ENCODE data around the gene SNTG2. TPM values are rescaled to one million over a fixed set of nuclear protein-coding genes. Genes with fewer than 3 reads are reported as not detected.

Gene SNTG2
- total RNA-seq, 6 experiments from 2014 or later: not detected

DNA sequence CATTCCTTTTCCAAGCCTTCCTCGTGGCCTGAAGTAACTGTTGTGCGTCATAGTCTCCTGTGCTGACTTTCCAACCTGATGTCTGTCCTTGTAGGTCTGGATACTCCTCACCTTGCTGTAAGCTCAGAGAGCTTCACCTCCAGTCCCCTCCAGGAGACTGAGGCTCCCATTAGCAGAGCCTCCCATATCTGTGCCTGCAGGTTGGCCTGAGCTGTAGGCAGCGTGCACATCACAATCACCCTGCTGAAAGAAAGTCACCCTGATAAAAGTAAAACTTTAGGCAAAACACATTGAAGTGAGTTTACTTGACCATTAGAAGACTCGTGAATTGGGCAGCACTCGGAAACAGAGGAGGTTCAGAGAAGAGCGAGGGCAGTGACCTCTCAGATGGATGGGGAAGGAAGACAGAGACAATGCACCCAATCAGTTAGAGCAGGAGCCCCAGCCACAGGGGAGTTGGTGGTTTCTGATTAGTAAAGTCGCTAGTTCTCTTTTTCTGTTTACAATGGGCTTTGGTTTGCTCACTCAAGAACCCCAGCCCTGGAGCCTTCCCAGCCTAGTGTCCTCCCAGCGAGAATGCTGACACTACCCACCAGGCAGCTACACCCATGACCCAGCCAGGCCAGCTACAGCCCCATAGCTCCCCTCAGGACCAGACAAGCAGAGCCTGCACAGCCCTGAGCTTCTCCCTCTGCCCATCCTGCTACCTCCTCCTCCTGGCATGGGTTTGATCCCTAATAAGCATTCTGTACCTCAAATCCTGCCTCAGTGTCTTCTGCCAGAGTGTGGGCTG, 450.5 kb downstream of the SNTG2 start:
- no peak for DNase-seq
- Histone ChIP-seq H3K27me3 (no peaks in the 10 kb centered on the region), H3K4me1 (no peaks in the 10 kb centered on the region), H3K4me3 (no peak overlapping the region), H3K36me3 (no peaks in the 10 kb centered on the region), H3K27ac (no peak overlapping the region), H3K9me3 (no peaks in the 10 kb centered on the region)
- intact Hi-C loops (cut with DNase I): no loop called here
- TF ChIP-seq, protein P1, sequence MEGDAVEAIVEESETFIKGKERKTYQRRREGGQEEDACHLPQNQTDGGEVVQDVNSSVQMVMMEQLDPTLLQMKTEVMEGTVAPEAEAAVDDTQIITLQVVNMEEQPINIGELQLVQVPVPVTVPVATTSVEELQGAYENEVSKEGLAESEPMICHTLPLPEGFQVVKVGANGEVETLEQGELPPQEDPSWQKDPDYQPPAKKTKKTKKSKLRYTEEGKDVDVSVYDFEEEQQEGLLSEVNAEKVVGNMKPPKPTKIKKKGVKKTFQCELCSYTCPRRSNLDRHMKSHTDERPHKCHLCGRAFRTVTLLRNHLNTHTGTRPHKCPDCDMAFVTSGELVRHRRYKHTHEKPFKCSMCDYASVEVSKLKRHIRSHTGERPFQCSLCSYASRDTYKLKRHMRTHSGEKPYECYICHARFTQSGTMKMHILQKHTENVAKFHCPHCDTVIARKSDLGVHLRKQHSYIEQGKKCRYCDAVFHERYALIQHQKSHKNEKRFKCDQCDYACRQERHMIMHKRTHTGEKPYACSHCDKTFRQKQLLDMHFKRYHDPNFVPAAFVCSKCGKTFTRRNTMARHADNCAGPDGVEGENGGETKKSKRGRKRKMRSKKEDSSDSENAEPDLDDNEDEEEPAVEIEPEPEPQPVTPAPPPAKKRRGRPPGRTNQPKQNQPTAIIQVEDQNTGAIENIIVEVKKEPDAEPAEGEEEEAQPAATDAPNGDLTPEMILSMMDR (IDR thresholded peaks at IDR 0.05): no peak
- TF ChIP-seq POLR2A (IDR thresholded peaks at IDR 0.05): no peak
- 44% methylated on average over 5 of the region's 8 CpGs for WGBS (ENCODE audit: insufficient coverage, low coverage, low lambda C conversion rate, missing lambda C conversion rate)
- peak; percentile 28 to 74 (median 42) for ATAC-seq

DNA sequence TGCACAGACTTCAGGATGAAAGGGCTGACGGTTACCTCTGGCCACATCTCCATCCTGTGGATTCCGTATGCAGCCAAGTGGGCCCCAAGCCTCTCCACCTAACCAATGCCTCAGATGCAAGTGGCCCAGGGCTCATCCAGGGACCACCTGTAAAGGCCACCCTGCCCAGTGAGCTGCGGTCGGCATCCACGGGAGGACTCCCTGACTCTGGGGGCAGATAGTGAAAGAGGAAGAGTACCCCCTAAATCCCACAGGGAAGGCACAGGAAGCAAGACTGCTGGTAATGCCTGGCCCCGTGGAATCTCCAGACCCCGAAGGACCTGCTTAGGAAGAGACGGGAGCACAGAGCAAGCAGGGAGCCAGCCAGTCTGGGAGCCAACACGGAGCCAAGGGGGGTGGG, 451.4 kb downstream of the SNTG2 start:
- WGBS (ENCODE audit: insufficient coverage, low coverage, low lambda C conversion rate, missing lambda C conversion rate): 37% methylated on average over 2 of the region's 9 CpGs
- Histone ChIP-seq H3K4me1 (no peaks in the 10 kb centered on the region), H3K36me3 (no peaks in the 10 kb centered on the region), H3K27ac (no peak overlapping the region), H3K4me3 (no peak overlapping the region), H3K27me3 (no peaks in the 10 kb centered on the region), H3K9me3 (no peaks in the 10 kb centered on the region)
- ATAC-seq (no peak), DNase-seq (no peak)
- no peak for TF ChIP-seq POLR2A (IDR thresholded peaks at IDR 0.05)
- TF ChIP-seq, protein P1 (IDR thresholded peaks at IDR 0.05): no peak
- intact Hi-C loops (cut with DNase I): no loop called here

DNA sequence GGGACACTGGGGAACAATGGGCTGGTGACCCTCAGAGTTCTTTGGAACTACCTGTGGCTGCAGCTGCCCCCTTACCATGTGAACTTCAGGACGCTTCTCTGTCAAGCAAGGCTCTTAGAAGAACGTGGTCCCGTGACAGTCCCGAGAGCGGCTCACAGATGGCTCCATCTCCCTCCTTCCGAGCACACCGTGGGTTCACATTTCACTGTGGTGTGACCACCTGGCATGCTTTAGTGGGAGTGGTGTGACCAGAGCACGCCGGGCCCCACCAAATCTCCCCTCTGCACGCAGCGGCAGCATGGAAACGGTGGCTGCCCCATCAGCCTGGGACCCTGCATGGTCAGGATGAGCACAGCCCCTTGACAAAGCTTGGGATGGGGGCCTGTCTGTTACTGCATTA, 452.9 kb downstream of the SNTG2 start:
- ATAC-seq (no peak), DNase-seq (no peak)
- Histone ChIP-seq H3K4me1 (no peaks in the 10 kb centered on the region), H3K9me3 (no peaks in the 10 kb centered on the region), H3K36me3 (no peaks in the 10 kb centered on the region), H3K27ac (no peak overlapping the region), H3K27me3 (no peaks in the 10 kb centered on the region), H3K4me3 (no peak overlapping the region)
- intact Hi-C loops (cut with DNase I): no loop called here
- TF ChIP-seq POLR2A (IDR thresholded peaks at IDR 0.05): no peak
- TF ChIP-seq, protein P1 (IDR thresholded peaks at IDR 0.05): no peak
- WGBS (ENCODE audit: insufficient coverage, low coverage, low lambda C conversion rate, missing lambda C conversion rate): 72% methylated on average over 6 of the region's 12 CpGs

DNA sequence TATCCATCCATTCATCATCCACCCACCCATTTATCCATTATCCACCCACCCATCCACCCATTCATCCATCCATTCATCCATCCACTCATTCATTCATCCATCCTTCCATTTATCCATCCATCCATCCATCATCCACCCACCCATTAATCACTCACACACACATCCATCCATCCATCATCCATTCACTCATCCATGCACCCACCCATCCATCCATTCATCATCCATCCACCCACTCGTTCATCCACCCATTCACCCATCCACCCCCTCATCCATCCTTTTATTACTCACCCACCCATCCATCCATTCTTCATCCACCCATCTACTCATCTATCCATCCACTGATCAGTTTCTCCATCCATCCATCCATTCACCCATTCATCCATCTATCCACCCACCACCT, 454.5 kb downstream of the SNTG2 start:
- no peak for ATAC-seq
- H3K9me3 ChIP-seq: no peaks in the 10 kb centered on the region
- intact Hi-C loops (cut with DNase I): no loop called here
- no peak overlapping the region for H3K27ac ChIP-seq
- H3K27me3 ChIP-seq: no peaks in the 10 kb centered on the region
- no peaks in the 10 kb centered on the region for H3K4me1 ChIP-seq
- no peak overlapping the region for H3K4me3 ChIP-seq
- no peaks in the 10 kb centered on the region for H3K36me3 ChIP-seq
- no peak for TF ChIP-seq POLR2A (IDR thresholded peaks at IDR 0.05)
- TF ChIP-seq, protein P1 (IDR thresholded peaks at IDR 0.05): no peak
- DNase-seq: no peak
- WGBS (ENCODE audit: insufficient coverage, low coverage, low lambda C conversion rate, missing lambda C conversion rate): 29% methylated on average over 1 of the region's 1 CpG
